Fibroblast of pulmonary artery (primary cell): ENCODE measurements around the gene CPVL.

Experiments
- DNase-seq: peaks from one replicate; pipeline ENCODE4 v3.0.0-alpha.2; 2010; ENCODE audit warnings: low read depth
- H3K4me3 ChIP-seq: replicated peaks from 2 replicates; pipeline ENCODE4 v1.5.1; 2011; ENCODE audit warnings: low read depth, mild to moderate bottlenecking, control low read depth, low read length, moderate library complexity
- CTCF ChIP-seq: IDR thresholded peaks from 2 replicates; pipeline ENCODE4 v1.5.1; 2011; ENCODE audit warnings: mild to moderate bottlenecking, control low read depth, low read length, inconsistent platforms; ENCODE audit errors: missing control alignments

CPVL gene

DNA sequence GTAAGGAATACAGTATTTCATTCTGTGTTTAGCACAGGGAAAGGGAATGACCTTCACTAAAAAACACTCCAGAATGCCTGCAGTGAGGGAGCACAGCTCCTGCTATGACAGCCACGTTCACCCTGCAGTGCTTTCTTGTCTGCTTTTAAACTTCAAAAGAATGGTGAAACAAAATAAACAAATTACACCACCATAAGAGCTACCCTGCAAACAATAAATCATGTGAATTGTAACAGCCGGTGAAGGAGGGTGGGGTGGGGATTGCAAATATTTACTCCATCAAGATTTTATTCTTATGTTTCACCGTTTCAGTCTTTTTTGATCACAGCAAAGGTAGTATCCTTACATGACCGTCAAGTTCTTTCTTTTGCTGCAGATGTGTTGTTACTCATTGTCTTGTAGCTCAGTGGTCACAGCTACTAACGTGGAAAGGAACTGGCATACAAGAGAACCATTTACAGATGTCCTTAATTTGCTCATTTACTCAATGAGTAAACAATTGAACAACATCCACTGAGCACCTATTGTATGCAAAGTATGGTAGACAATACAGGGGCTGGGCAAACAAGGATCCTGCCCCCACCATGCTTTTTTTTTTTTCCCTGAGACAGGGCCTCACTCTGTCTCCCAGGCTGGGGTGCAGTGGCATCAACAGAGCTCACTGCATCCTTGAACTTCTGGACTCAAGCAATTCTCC, 44.2 kb upstream of the CPVL start:
- DNase-seq, result no peak
- no peak overlapping the region for H3K4me3 ChIP-seq
- TF ChIP-seq CTCF, result no peak

GRCh38 chr7:29189743-29190201, 43.4 kb upstream of the CPVL start:
- H3K4me3 ChIP-seq, result no peak overlapping the region
- TF ChIP-seq CTCF, result peak; percentile 92
- DNase-seq, result peak; percentile 49

GRCh38 chr7:29185613-29186012, 39.3 kb upstream of the CPVL start:
- DNase-seq, result no peak
- no peak overlapping the region for H3K4me3 ChIP-seq
- TF ChIP-seq CTCF, result no peak

GRCh38 chr7:29184599-29184998, 38.3 kb upstream of the CPVL start:
- no peak for TF ChIP-seq CTCF

GRCh38 chr7:29179115-29179514, 32.8 kb upstream of the CPVL start:
- no peak for DNase-seq
- no peak for TF ChIP-seq CTCF

More at GRCh38 chr7:29184599-29184998, 38.3 kb upstream of the CPVL start:
- no peak for DNase-seq
- no peak overlapping the region for H3K4me3 ChIP-seq

DNA sequence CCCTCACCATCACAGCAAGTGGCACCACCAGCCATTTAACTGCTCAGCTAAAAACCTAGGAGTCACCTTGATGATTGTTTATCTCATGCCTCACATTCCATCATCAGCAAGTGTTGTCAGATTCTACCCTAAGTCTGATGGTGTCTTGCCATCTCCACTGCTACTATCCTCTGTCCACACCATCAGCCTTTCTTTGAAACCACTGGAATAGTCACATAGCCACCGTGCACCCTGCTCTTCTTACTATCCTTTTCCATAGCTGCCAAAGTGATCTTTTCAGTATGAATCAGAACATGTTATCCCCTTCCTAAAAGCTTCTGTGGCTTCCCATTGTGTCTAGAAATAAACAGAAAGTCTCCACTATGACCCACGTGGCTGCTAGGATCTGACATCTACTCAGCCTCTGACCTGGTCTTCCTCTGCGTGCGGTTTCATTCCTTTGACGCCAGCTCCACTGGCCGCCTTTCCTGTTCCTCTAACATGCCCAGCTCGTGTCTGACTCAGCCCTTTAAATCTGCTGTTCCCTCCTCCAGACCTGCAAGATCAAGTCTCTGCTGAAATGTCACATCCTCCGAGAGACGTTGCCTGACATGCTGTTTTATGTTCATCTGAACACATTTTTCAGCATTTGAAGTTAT, 31.7 kb upstream of the CPVL start:
- DNase-seq, result peak; percentile 67
- H3K4me3 ChIP-seq, result no peak overlapping the region
- TF ChIP-seq CTCF, result no peak

More at GRCh38 chr7:29179115-29179514, 32.8 kb upstream of the CPVL start:
- H3K4me3 ChIP-seq, result no peak overlapping the region
